GM12875 (cell line): ENCODE results near the gene RSKR.
"Not testable (repeated sequence)": the region's sequence is repeated elsewhere in the genome, so short reads cannot be mapped to it uniquely, and the experiment has no call there.

Experiments used
- H3K4me3 ChIP-seq: one replicate; pipeline ENCODE4 v1.5.1; 2011; ENCODE audit warnings: low read depth, low read length, control low read depth
- CTCF ChIP-seq: IDR thresholded peaks from 2 replicates; pipeline ENCODE4 v1.5.1; 2011; ENCODE audit warnings: low read depth, mild to moderate bottlenecking, control low read depth, inconsistent platforms, low read length, moderate library complexity, borderline replicate concordance; ENCODE audit not compliant: insufficient read depth

Gene RSKR

GRCh38 chr17:28620010-28620409 lies 6.0 kb upstream of the RSKR start:
- H3K4me3 ChIP-seq: no peak overlapping the region
- TF ChIP-seq CTCF: no peak

DNA sequence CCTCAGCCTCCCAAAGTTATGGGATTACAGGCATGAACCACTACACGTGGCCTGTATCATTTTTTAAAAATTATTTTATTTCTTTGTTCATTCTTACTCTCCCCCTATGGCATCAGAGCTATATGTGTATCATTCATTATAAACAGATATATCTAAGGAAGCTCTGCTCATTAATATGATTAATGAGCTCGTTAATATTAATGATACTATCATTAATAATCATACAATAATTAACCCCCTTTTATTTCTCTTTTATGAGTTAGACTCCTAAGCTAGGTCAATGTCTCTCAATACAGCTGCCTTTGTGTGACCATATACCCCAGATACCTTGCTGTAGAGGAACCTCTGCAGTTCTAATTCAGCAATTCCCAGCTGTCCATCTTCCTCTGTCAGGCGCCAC lies 4.5 kb upstream of the RSKR start:
- H3K4me3 ChIP-seq: no peak overlapping the region
- TF ChIP-seq CTCF: no peak

DNA sequence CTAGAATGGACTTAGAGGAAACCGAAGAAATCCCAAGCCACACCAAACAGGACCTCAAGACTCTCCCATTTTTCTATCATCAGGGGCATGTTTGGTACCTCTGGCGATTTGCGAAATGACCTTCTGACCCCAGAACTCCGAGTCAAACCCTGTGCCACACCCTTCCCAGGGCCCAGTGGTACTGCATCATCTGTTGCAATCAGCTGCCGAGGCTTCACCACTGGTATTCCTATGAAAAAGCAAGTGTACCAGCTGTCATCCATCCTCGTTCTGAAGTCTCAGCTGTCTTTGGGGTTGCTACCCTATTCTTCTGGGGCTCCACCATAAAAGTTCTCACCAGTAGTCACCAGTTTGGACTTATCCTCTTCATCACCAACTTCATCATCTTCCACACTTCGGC lies 2.3 kb upstream of the RSKR start:
- no peak for TF ChIP-seq CTCF
- H3K4me3 ChIP-seq: no peak overlapping the region

DNA sequence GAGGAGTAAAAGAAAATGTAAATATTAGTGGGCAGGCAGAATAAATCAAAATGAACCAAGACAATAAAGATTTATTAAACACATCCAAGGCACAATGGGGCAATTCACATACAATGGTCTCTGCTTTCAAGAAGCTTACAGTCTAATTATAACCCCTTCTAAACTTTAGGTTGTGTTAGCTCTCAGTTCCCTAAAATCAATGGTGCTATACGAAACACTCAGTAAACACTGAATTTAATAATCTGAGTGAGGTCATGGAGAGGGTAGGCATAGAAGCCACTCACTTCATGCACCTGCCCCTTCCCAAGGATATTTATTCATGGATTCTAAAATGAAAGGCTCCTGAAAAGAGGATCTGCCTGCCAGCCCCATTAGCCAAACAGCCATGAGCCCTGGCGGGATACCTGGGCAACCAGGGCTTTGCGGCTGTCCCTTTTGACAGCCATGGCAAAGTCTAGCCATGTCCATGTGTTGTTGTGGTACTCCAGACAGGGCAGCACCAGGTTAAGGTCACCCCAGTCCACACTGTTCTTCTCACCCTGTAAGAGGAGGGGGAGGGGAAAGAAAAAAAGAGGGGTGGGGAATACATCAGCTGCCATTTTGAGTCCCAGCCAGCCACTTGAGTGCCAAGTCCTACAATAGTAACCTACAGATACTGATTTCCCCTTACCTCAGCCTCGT lies 1.4 kb upstream of the RSKR start:
- TF ChIP-seq CTCF: no peak
- no peak overlapping the region for H3K4me3 ChIP-seq

GRCh38 chr17:28612936-28613872 lies 781 bp downstream of the RSKR start:
- no peak overlapping the region for H3K4me3 ChIP-seq
- TF ChIP-seq CTCF: peak; percentile 77

DNA sequence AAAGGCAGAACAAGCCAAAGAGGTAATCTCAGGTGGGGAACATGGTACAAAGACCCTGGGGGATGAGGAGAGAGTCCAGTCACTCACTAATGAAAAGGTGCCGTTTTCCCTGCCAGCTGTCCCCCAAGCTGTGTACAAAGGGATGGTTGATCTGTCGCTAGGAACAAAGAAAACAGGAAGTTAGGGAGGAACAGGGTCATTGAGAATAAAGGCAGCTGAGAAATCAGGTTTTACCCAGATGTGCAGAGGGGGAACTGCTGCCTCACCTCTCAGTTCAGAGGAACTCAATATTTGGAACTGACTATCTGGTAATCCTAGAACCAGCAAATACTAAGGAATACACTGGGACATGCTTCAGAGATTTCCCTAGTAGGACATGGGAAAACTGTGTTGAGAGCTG lies 1.5 kb downstream of the RSKR start:
- TF ChIP-seq CTCF: no peak
- H3K4me3 ChIP-seq: no peak overlapping the region

GRCh38 chr17:28610376-28610775 lies 3.6 kb downstream of the RSKR start:
- no peak overlapping the region for H3K4me3 ChIP-seq
- TF ChIP-seq CTCF: no peak

DNA sequence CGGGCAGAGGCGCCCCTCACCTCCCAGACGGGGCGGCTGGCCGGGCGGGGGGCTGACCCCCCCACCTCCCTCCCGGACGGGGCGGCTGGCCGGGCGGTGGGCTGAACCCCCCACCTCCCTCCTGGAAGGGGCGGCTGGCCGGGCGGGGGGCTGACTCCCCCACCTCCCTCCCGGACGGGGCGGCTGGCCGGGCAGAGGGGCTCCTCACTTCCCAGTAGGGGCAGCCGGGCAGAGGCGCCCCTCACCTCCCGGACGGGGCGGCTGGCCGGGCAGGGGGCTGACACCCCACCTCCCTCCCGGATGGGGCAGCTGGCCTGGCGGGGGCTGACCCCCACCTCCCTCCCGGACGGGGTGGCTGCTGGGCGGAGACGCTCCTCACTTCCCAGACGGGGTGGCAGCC lies 10.0 kb downstream of the RSKR start:
- not testable (repeated sequence) for H3K4me3 ChIP-seq
